ENCODE measurements around the gene MAGOHB.

DNA sequence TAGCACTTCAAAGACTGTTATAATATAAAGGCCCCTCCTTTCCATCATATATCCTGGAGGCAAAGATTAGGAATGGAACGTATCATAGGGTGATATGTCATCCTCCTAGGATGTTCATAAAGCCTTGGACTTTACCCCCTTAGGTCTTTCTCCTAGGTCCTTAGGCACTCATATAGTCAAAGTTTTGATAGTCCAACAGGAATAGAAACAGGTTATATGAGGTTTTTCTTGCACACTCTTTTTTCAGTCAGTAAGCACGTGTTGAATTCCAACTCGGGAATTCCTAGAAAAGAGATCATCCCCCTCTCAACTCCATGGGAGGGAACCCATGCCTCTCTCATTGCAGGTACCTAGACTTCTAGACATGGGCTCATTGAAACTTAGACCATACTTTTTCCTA is 20.1 kb upstream of the MAGOHB start:
- TF ChIP-seq EP300 (IDR thresholded peaks at IDR 0.05) (no peak), POLR2AphosphoS5 (IDR thresholded peaks at IDR 0.05) (no peak), CTCF (IDR thresholded peaks at IDR 0.05) (no peak), POLR2A (IDR thresholded peaks at IDR 0.05; ENCODE audit: low read depth) (no peak)

Measured in esophagus muscularis mucosa (tissue), 4 donors.